OCI-M2 (cell line): Measurements from ENCODE around the gene MDFI.

Experiments
- DNase-seq: peaks from one replicate; lab custom pipeline; 2025; ENCODE audit not compliant: unreplicated experiment; lab: John Stamatoyannopoulos, UW

Gene MDFI

DNA sequence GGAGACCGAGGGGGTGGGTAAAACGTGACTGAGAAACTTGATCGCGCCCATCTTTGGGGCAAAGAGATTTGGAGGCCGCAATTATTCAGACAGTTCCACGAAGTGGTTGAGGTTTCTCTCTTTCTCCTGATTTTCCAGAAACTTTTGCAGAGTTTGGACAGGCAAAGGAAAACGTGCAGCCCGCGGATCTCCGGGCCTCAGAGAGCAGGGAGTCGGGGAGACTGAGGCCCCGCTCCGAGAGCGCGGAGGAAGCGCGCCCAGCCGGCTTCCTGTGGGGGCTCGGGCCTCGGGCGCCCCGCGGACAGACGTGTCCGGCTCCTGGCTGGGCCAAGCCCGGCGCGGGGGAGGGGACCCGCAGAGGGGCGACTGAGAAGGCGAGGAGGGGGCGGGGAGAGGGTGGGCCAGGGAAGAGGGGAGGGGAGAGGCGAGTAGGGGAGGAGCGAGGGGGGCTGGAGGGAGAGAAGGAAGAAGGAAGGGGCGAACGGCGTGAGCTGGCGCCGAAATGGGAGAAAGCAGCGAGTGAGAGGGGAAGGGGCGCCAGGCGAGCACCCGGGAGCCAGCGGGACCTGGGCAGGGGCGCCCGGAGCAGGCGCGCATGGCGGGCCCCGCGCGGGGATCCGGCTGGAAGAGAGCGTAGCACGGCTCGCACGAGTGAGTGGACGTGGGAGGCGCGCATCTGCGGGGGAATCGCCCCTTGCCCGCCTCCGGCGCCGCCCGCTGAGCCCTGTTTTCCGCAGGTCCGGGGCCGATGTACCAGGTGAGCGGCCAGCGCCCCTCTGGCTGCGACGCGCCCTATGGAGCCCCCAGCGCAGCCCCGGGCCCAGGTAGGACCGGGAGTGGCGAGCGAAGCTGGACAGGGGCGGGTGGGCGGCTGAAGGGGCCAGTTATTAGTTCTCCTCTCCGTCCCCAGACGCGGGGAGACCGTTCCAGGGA lies at the start of gene MDFI:
Gene MDFI, plus strand, starts transcription at position 467 of the 933 bp plus-strand sequence. Its CDS starts 282 bp downstream, at position 749.
- DNase-seq, result no peak

DNA sequence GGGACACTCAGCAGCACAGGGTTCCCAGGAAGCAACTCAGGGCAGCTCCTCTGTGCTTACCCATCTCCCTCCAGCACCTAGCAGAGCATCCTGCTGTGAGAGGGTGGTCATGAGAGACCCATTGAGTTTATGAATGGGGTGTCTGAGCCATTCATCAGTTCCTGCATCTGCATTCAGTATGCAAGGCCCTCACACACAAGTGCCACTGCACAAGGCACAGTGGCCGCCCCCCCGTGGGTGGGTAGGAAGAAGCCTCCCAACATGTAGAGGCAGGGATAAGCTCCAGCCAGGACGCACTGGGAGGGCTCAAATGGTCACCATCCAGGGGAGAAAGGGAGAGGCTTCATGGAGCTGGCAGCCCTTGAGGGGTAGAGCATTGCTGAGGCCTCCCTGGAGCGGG lies 49.0 kb upstream of the MDFI start:
- no peak for DNase-seq

DNA sequence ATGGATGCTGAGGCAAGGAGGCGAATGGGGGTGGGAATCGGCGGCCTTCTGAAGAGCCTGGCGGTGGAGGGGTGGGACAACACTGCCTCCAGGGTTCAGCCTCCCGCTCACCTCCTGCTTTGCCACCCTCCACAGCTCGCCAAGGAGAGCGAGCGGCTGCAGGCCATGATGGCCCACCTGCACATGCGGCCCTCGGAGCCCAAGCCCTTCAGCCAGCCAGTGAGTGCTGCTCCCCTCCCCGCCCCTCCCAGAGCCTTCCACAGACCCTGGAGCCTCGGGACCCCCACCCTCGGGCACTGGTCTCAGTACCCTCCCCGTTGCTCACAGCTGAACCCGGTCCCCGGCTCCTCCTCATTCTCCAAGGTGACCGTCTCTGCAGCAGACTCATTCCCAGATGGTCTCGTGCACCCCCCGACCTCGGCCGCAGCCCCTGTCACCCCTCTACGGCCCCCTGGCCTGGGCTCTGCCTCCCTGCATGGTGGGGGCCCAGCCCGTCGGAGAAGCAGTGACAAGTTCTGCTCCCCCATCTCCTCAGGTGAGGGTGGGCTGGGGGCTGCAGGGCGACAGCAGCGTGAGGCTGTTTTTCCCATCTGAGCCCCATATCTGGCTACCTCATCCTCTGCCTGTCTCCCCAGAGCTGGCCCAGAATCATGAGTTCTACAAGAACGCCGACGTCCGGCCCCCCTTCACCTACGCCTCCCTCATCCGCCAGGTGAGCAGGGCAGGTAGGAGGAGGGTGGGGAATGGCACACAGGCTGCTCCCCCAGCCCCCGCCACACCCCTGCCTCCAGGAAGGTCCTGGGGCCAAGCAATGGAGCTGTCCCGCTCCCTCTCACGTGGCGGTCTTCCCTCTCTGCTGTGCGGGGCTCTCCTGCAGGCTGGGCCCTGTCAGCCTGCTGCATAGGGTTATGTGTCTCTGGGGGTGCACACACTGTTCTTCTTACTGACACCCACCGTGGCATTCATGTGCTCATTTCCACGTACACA lies 48.3 kb upstream of the MDFI start:
- no peak for DNase-seq

- DNase-seq, result no peak
Measured at GRCh38 chr6:41591122-41591521, 47.1 kb upstream of the MDFI start.

DNA sequence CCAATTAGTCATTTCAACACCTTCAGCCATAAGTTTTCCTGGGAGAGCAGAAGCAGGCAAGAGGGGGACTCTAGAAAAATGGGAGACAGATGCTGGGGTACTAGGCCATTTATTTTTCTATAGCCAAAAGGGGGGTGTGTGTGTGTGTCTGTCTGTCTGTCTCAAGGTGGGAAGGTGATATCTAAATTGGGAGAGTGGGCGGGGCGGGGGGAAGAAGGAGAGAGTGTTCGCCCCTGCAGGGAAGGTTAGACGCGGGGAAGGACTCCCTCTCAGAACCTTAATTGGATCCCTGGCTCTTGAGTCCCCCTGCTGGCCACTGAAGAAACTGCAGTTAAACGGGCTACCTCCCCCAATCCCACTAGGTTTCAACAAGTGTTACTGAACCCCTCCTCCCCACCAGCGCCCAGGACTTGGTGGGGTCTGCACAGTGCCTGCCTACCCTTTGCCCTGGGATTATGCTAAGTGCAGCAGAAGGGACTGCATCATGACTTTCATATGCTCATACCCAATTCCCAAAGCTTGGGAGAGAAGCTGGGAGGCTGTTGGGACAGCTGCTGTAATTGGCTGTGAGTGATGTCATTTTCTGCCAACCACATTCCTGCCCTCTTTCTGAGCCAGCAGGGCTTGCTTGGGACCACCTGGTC lies 46.3 kb upstream of the MDFI start:
- DNase-seq, result peak; percentile 23

DNA sequence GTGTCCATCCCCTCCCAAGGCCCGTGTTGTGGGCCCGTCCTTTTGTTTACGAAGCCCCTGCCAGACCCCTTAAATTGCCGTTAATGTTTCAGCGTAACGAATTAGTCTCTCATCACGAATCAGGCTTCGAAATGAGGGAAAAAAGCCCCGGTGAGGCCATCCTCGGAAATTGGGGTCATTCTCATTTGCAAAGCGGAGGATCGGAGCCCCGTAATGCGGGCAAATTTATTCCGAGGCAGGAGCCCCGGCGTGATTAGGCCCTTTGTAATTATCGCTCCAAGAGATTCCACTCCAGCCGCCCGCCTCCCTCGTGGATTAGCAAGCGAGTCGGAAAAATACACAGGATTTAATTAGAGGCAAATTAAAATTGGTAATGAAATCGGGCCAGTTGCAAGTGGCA lies 44.9 kb upstream of the MDFI start:
- no peak for DNase-seq

- no peak for DNase-seq
Measured at GRCh38 chr6:41593839-41594238, 44.4 kb upstream of the MDFI start.

- DNase-seq, result no peak
Measured at GRCh38 chr6:41594326-41594725, 43.9 kb upstream of the MDFI start.

DNA sequence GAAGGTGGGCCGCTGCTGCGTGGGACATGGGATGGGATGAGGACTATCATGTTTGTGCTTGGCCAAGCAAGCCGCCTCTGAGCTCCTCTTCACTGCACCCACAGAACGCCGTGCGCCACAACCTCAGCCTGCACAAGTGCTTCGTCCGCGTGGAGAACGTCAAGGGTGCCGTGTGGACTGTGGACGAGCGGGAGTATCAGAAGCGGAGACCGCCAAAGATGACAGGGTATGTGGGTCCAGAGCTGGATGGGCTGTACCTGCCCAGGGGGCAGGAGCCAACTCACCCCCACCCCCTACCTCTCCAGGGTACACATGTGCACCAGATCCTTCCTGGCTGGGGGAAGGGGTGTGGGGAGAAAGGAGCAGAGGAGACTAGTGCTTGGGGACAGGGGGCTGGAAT lies 43.5 kb upstream of the MDFI start:
- DNase-seq, result no peak

DNA sequence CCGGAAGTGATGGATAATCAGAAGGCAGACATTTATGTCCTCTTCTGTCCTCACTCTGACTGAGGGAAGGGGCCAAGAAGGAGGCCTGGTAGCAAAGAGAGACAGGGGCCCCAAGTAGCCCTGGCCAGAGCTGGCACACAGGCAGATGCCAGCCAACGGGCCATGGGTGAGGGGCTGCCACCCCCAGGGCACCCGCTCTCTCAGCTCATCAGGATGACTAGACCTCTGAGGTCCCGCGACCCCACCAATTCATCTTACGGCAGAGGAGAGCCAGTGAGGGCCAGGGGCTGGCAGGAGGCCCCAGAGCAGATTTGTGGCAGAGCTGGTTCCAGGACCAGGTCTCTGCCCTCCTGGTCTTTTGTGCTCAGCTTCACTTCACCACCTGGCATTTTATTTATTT lies 43.1 kb upstream of the MDFI start:
- DNase-seq, result no peak

DNA sequence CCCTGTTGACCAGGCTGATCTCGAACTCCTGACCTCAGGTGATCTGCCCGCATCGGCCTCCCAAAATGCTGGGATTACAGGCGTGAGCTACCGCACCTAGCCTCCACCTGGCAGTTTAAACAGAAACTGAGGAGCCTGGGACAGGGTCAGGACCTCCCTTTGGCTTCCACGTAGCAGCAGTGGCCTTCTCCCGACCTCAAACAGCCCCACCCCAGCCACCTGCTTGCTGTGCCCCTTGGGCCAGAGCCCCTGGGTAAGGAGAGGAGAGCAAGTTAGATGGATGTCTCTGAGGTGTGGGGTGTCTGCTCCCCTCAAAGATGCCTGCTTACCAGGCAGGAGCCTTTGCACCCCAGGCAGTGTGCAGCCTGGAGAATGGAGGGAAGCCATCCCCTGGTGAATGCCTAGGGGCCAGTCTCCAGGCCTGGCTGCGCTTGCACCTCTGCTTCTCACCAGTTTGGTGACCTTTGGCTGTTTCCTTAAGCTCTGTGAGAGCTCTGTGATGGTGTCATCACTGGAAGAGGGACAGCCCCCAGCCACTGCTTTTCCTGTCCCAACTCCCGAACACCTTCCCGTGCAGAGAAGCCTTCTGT lies 42.1 kb upstream of the MDFI start:
- DNase-seq, result no peak

GRCh38 chr6:41596807-41597206 lies 41.5 kb upstream of the MDFI start:
- DNase-seq, result no peak

DNA sequence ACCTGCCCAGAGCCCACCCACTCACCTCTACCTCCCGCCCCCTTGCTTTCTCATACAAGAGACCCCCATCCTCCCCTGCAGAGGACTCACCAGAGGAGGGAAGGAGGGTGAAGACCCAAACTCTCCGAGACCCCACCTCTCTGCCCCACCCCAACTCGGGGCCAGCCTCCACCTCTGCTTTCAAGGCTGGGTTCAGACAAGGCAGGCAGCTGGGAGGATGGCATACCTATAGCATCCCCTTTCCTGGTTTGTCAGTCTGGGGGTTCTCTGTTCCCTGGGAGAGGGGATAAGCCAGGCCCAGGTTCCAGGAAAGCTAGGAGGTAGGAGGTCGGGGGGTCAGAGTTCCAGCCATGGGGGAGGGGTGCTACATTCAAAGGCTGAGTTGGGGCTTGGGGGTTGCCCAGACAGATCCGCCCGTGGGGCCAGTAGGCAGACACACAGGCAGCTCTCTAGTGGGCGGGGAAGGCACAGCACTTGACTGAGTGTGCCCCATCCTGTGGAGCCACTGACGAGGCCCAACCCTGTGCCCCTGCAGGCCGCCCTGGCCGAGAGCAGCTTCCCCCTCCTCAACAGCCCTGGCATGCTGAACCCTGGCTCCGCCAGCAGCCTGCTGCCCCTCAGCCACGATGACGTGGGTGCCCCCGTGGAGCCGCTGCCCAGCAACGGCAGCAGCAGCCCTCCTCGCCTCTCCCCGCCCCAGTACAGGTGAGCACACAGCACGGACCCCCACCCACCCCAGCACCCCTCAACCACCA lies 40.8 kb upstream of the MDFI start:
- DNase-seq, result no peak

DNA sequence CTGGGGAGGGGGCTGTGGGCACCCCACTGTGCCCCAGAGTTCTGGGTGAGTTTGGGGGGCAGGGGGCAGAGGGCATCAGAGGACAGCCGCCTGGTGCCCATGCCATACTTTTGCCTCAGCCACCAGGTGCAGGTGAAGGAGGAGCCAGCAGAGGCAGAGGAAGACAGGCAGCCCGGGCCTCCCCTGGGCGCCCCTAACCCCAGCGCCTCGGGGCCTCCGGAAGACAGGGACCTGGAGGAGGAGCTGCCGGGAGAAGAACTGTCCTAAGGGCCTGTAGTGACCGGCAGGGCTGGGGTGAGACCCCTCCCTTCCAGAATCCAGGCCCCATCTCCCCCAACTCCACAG lies 39.6 kb upstream of the MDFI start:
- DNase-seq, result no peak

GRCh38 chr6:41599015-41599851 lies 39.0 kb upstream of the MDFI start:
- no peak for DNase-seq

DNA sequence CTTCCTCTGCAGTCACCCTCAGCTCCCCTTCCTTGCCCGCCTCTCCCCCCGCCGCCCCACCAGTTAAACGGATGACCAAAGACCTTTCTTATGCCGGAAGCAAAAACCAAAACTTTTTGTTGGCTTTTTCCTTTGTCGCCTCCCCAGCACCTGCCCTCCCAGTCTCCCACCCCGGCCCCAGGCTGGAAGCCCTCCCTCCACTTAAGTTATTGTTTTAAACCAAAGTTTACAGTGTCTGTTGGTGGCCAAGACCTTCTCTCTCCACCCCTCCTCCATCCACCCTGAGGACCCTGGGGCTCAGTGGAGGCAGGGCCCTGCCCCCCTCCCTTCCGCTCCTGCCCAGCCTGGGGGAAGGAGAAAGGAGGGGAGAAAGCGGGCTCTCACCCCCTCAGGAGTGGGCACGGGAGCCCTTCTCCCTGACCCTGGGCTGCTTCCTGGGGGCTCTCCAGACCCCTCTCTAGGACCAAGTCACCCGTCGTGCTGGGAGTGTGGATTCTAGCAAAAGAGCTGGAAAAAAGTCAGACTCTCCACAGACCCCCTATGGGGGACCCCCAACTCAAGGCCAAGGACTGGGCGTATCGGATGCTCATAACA lies 38.3 kb upstream of the MDFI start:
- DNase-seq, result no peak

DNA sequence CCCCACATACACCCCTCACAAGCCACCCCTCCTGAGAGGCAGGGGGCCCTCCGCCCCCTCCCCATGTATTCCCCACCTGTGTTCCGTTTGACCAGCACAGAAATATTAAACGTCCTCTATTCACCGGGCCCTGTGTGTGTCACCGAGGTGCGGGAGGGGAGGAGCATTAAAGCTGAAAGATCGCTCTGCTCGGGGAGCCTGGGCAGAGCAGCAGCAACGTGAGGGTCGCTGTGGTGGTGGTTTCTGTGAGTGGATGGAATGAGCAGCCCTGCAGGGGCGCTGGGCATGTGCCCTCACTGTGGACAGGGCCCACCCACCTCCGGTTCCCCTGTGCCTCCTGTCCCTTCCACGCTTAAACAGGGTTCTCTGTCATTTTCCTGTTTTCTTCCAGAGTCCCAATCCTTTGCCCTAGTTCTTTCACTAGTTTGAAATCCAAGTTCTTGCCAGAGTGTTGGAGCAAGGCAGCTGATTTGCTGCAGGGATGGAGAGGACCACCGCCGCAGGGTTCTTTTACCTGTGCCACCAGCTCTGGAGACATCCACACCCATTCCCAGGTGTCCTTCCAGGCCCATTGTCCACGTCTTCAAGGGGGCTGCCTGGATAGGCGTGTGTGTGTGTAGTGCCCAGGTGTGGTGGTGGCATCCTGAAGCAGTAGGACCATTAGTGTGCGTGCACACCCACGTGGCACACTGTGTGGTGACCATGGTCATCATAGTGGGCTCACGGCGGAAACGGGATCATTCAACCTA lies 37.6 kb upstream of the MDFI start:
- DNase-seq, result no peak

GRCh38 chr6:41601248-41601549 lies 37.1 kb upstream of the MDFI start:
- DNase-seq, result no peak

GRCh38 chr6:41602422-41602743 lies 35.9 kb upstream of the MDFI start:
- DNase-seq, result no peak
